B cell (primary cell): ENCODE results near the gene FA2H. TPM values are rescaled to one million over a fixed set of nuclear protein-coding genes. Genes with fewer than 3 reads are reported as not detected.

Experiments used
- ATAC-seq: fragments of 200-7000 bp; cut with Tn5 transposase; one replicate; pipeline ENCODE4 v1.10.0; 2021; ENCODE audit warnings: low read depth, mild to moderate bottlenecking, moderate number of reproducible peaks, moderate library complexity
- CTCF ChIA-PET: fragments of 350-600 bp; sonication (Branson Sonifier 250); formaldehyde crosslinking; loops from one replicate; lab custom pipeline; 2021; ENCODE audit warnings: antibody characterized with exemption, inconsistent platforms; lab: Charles Lee
- POLR2A ChIA-PET: fragments of 350-600 bp; sonication (Branson Sonifier 250); formaldehyde crosslinking; loops from one replicate; lab custom pipeline; 2021; ENCODE audit warnings: antibody characterized with exemption; lab: Charles Lee
- DNase-seq: peaks from one replicate; pipeline ENCODE4 v3.0.0; 2013
- H2AFZ ChIP-seq: 2 replicates; pipeline ENCODE4 v1.6.1; 2012; ENCODE audit warnings: mild to moderate bottlenecking, low read depth, low read length; ENCODE audit not compliant: insufficient read depth, poor library complexity, severe bottlenecking
- H3K27ac ChIP-seq, 2 donors: 1 replicate in 1 of 2; 2 replicates in 1 of 2; pipeline ENCODE4 v1.5.1; 2012 to 2013; ENCODE audit warnings: low read length in 2 of 2, mild to moderate bottlenecking in 2 of 2, moderate library complexity in 1 of 2
- H3K27me3 ChIP-seq, 4 experiments: fragments of 200-600 bp in 1 of 4; sonication (generic) in 1 of 4; replicated peaks in 1 of 4; 1 replicate in 2 of 4; 2 replicates in 2 of 4; pipeline versions ENCODE4 v1.6.1 to v1.7.0; 2013 to 2016; ENCODE audit warnings: low read length in 3 of 4, mild to moderate bottlenecking in 2 of 4, mixed read lengths in 1 of 4, moderate library complexity in 1 of 4; ENCODE audit not compliant: insufficient read depth in 4 of 4, control insufficient read depth in 3 of 4; ENCODE audit errors: control extremely low read depth in 1 of 4
- H3K36me3 ChIP-seq, 2 experiments: replicated peaks in 1 of 2; 1 replicate in 1 of 2; 2 replicates in 1 of 2; pipeline versions ENCODE4 v1.6.1 to v1.7.1; 2013; ENCODE audit warnings: low read length in 1 of 2; ENCODE audit not compliant: insufficient read depth in 2 of 2, control insufficient read depth in 1 of 2; ENCODE audit errors: control extremely low read depth in 1 of 2, extremely low read depth in 1 of 2
- H3K4me1 ChIP-seq, 2 donors: fragments of 200-600 bp in 1 of 2; sonication (generic) in 1 of 2; 1 replicate in 1 of 2; 2 replicates in 1 of 2; pipeline versions ENCODE4 v1.5.1 to v1.6.1; 2013 to 2017; ENCODE audit warnings: low read length in 2 of 2; ENCODE audit not compliant: control insufficient read depth in 2 of 2, insufficient read depth in 2 of 2
- H3K4me2 ChIP-seq: replicated peaks from 2 replicates; pipeline ENCODE3; 2012; ENCODE audit warnings: mild to moderate bottlenecking, low read depth, low read length; ENCODE audit not compliant: poor library complexity, severe bottlenecking
- H3K4me3 ChIP-seq, 5 experiments: fragments of 200-600 bp in 1 of 5; sonication (generic) in 1 of 5; 1 replicate in 3 of 5; 2 replicates in 2 of 5; pipeline versions ENCODE4 v1.5.1 to v1.7.0; 2011 to 2016; ENCODE audit warnings: low read length in 4 of 5, mild to moderate bottlenecking in 4 of 5, low read depth in 2 of 5, control low read depth in 1 of 5, moderate library complexity in 1 of 5; ENCODE audit not compliant: insufficient read depth in 1 of 5; ENCODE audit errors: control extremely low read depth in 1 of 5, extremely low read depth in 1 of 5
- H3K79me2 ChIP-seq: fragments of 200-600 bp; sonication (generic); one replicate; pipeline ENCODE4 v1.6.0; 2016; ENCODE audit warnings: low read length; ENCODE audit not compliant: control insufficient read depth, insufficient read depth
- H3K9ac ChIP-seq: fragments of 200-600 bp; sonication (generic); 2 replicates; pipeline ENCODE4 v1.6.1; 2017; ENCODE audit warnings: mild to moderate bottlenecking, low read length, moderate library complexity
- H3K9me3 ChIP-seq, 3 donors: one replicate each; pipeline versions ENCODE4 v1.6.1 to v1.7.1; 2013; ENCODE audit warnings: low read length in 2 of 3; ENCODE audit not compliant: control insufficient read depth in 2 of 3, insufficient read depth in 1 of 3; ENCODE audit errors: control extremely low read depth in 1 of 3
- H4K20me1 ChIP-seq: 2 replicates; pipeline ENCODE4 v1.6.0; 2012; ENCODE audit warnings: mild to moderate bottlenecking, low read length; ENCODE audit not compliant: insufficient read depth, control insufficient read depth, poor library complexity, severe bottlenecking
- H3K27ac Mint-ChIP-seq: one replicate; pipeline ENCODE4 v1.8.0; 2021; ENCODE audit warnings: mixed read lengths
- H3K27me3 Mint-ChIP-seq: one replicate; pipeline ENCODE4 v1.8.0; 2021; ENCODE audit warnings: mixed read lengths
- H3K4me1 Mint-ChIP-seq: one replicate; pipeline ENCODE4 v1.8.0; 2021; ENCODE audit warnings: mixed read lengths
- H3K4me3 Mint-ChIP-seq: one replicate; pipeline ENCODE4 v1.8.0; 2021; ENCODE audit warnings: mixed read lengths
- H3K9me3 Mint-ChIP-seq: one replicate; pipeline ENCODE4 v1.8.0; 2022; ENCODE audit warnings: mixed read lengths; ENCODE audit not compliant: insufficient read depth
- EZH2 ChIP-seq: IDR thresholded peaks from 2 replicates; pipeline ENCODE4 v1.6.1; 2012; ENCODE audit warnings: borderline replicate concordance, low read depth, mild to moderate bottlenecking, moderate library complexity, low read length; ENCODE audit not compliant: insufficient read depth, poor library complexity, severe bottlenecking
- WGBS: methylation state at CpG from one replicate; pipeline ENCODE4 v1.1.5; 2013; ENCODE audit warnings: missing lambda C conversion rate; ENCODE audit not compliant: insufficient coverage; 5-methylcytosine and 5-hydroxymethylcytosine counted together
- intact Hi-C: fragments of 100-400 bp; cut with micrococcal nuclease; formaldehyde crosslinking; loops from one replicate; pipeline ENCODE4 v1.10.0; 2022
- polyA plus RNA-seq: library from polyadenylated mRNA; depleted of rRNA; stranded (reverse); fragments of >200 nt; gene quantifications from 2 replicates; pipeline ENCODE4 v1.2.3, GENCODE V29; 2012
- total RNA-seq, 2 donors: library from RNA; stranded (reverse); fragments of 120-200 nt in 1 of 2; gene quantifications; 1 replicate in 1 of 2; 2 replicates in 1 of 2; pipeline versions ENCODE4 v1.2.3 to v1.2.4, GENCODE V29; 2013 to 2022
- TF ChIP-seq, protein P1 (sequence below): fragments of 200-600 bp; IDR thresholded peaks from one replicate; pipeline ENCODE4 v1.8.0; 2022; ENCODE audit warnings: antibody characterized with exemption, mild to moderate bottlenecking

FA2H gene
- total and polyA plus RNA-seq, 2 donors (not counting 1 experiment from before 2014, with no cell fraction given), result 1.0 to 3.6 TPM

DNA sequence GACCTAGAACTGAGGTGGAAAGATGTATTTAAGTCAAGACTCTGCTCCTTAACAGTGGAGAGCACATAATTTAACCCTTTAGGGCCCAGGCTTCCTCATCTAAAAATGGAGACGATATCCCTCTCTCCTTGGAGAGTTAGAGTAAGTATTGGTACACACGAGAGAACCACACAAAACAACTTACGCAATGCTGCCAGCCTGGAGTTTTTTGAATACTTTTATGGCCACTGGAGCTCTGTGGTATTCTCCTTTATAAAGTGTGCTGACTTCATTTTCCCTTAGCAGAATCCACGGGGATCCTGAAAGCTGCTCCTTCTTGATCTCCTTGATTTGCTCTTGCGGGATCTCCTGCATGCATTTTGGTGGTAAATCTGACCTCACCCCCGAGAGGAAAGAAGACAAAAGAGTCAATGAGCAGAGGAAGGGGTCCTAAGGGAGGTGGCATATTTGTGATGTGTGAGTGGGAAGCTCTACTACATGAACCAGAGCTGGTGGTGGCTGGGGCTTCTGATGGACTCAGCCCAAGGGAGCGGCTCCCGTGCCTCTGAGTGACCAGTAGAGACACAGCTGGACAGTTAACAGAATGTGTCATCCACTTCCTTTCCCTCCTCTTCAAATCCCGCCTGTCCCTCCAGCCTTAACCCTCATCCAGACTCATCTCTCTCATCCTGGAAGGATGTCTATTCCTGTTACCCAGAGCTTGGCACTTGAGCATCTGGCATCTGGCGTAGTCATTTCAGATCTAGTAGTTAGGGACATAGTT, 83.3 kb downstream of the FA2H start:
- WGBS, result 98% methylated on average over 7 of the region's 10 CpGs
- H3K4me2 ChIP-seq, result no peak overlapping the region
- H3K9me3 ChIP-seq, result no peaks in the 10 kb centered on the region
- intact Hi-C loops, result no loop called here
- H3K27me3 ChIP-seq, result no peaks in the 10 kb centered on the region
- H3K4me3 ChIP-seq, result no peak overlapping the region
- H3K4me1 ChIP-seq, result peaks cover 3 to 5% of the 10 kb centered on the region in 2 donors
- Mint-ChIP-seq H3K27me3 (no peaks in the 10 kb centered on the region), H3K4me1 (peaks cover 5% of the 10 kb centered on the region), H3K27ac (no peak overlapping the region), H3K4me3 (no peak overlapping the region), H3K9me3 (no peaks in the 10 kb centered on the region)
- H3K9ac ChIP-seq, result no peak overlapping the region
- no peak overlapping the region for H3K27ac ChIP-seq
- no peak overlapping the region for H2AFZ ChIP-seq
- POLR2A ChIA-PET, result no interaction called here
- TF ChIP-seq, protein P1, sequence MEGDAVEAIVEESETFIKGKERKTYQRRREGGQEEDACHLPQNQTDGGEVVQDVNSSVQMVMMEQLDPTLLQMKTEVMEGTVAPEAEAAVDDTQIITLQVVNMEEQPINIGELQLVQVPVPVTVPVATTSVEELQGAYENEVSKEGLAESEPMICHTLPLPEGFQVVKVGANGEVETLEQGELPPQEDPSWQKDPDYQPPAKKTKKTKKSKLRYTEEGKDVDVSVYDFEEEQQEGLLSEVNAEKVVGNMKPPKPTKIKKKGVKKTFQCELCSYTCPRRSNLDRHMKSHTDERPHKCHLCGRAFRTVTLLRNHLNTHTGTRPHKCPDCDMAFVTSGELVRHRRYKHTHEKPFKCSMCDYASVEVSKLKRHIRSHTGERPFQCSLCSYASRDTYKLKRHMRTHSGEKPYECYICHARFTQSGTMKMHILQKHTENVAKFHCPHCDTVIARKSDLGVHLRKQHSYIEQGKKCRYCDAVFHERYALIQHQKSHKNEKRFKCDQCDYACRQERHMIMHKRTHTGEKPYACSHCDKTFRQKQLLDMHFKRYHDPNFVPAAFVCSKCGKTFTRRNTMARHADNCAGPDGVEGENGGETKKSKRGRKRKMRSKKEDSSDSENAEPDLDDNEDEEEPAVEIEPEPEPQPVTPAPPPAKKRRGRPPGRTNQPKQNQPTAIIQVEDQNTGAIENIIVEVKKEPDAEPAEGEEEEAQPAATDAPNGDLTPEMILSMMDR, result no peak
- no peak for TF ChIP-seq EZH2
- peaks cover 20% of the 10 kb centered on the region for H3K79me2 ChIP-seq
- H4K20me1 ChIP-seq, result no peaks in the 10 kb centered on the region
- ATAC-seq, result no peak
- CTCF ChIA-PET, result no interaction called here
- no peak for DNase-seq
- H3K36me3 ChIP-seq, result peaks cover 0 to 30% of the 10 kb centered on the region in 2 experiments

DNA sequence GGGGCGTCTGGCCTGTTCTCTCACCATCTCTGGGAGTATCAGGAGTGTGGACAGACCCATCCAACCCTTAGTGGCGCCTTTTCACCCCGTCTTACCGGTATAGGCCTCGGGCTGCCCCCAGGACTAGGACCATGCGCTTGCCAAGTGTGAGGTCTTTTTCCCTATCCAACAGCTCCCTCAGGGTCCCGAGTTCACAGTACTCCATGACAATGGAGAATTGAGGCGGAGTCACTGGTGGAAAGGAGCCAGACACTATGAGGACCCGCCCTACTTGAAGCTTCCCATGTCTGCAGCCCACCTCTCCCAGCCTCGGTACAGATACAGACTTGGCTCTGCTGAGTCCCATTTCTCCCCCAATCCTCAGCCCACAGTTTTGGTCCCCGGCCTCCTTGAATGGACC, 92.1 kb downstream of the FA2H start:
- POLR2A ChIA-PET, result no interaction called here

More for the DNA sequence above, 92.1 kb downstream of the FA2H start:
- Histone ChIP-seq H4K20me1 (no peaks in the 10 kb centered on the region), H3K4me1 (peaks cover 3 to 12% of the 10 kb centered on the region in 2 donors), H3K4me2 (no peak overlapping the region), H2AFZ (no peak overlapping the region), H3K27me3 (no peaks in the 10 kb centered on the region), H3K9ac (no peak overlapping the region), H3K36me3 (peaks cover 0 to 22% of the 10 kb centered on the region in 2 experiments), H3K9me3 (no peaks in the 10 kb centered on the region), H3K4me3 (no peak overlapping the region), H3K79me2 (no peaks in the 10 kb centered on the region), H3K27ac (no peak overlapping the region)
- Mint-ChIP-seq H3K27me3 (no peaks in the 10 kb centered on the region), H3K4me1 (peaks cover 7% of the 10 kb centered on the region), H3K4me3 (no peak overlapping the region), H3K9me3 (no peaks in the 10 kb centered on the region), H3K27ac (no peak overlapping the region)
- DNase-seq (no peak), ATAC-seq (no peak)
- no peak for TF ChIP-seq EZH2
- TF ChIP-seq, protein P1, result no peak
- CTCF ChIA-PET, result interaction anchor here (0.7 kb wide), 1 partner anchor 570 kb away, joined by 5 read pairs; no protein-coding TSS in a partner anchor
- intact Hi-C loops, result loop anchor here (2.0 kb wide), 1 partner anchor 16 kb away; the partner anchor contains the start of gene RFWD3
- 95% methylated on average over 5 of the region's 11 CpGs for WGBS
